NCI-H1694 treated with DMSO at 0.1 percent for 48 hours (cell line): ENCODE results near the gene RGPD4.
A peak's percentile ranks its signal among the peaks of the same experiment; 100 is the strongest.
"Not testable (repeated sequence)": the region's sequence is repeated elsewhere in the genome, so short reads cannot be mapped to it uniquely, and the experiment has no call there.

Experiments used
- DNase-seq: peaks from one replicate; lab custom pipeline; 2025; lab: John Stamatoyannopoulos, UW

The RGPD4 gene

DNA sequence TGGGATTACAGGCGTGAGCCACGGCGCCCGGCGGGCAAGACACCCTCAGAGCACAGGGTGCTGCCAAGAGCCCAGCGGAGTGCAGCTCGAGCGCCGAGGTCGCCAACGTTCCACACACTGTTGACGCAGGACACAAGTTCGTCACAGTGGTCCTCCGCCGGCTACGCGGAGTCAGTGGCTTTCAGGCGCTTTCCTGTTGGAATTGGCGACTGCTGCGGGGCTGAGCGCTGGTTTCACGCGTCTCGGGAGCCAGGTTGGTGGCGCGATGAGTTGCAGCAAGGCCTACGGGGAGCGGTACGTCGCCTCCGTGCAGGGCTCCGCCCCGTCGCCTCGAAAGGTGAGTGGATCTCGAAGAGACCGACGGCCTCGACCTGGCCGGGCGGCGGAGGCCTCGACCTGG lies at the start of gene RGPD4:
Gene RGPD4, plus strand, starts transcription at position 144 of the 400 bp plus-strand sequence. Its CDS starts 122 bp downstream, at position 266.
- not testable (repeated sequence) for DNase-seq

DNA sequence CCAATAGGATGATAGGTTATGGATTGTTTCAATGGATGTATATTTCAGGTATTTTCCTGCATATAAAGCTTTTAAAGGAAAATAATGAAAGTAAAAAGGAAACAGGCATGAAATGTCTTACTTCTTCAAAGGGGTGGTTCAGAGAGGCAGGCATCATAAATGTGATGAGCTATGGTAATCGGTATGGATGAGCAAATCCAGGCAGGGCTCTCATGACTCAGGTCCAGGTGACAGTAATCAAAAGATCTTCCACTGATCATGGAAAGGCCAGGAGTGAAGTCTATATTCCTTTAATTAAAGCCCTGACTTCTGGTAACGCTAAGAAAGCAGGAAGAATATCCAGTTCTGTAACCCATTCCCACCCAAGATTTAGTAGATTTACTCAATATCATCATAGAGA lies 48.7 kb upstream of the RGPD4 start:
- no peak for DNase-seq

DNA sequence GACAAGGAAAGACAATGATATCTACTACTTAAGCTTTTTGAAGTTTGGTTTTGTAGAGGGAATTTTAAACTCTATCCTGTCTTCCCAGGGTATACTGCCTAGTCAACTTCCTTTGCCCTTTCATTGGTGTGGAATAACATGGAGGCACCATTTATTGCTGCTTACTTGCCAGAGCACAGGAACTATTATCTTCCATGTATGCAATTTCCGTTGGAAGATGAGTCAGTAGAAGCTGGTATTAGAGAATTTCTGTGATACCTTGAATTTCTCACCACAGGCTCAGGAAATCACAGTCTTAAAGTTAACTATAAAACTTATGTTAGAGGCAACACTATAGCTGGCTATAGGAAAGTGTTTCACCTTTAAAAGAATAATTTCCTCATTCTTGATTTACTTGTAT lies 40.9 kb upstream of the RGPD4 start:
- no peak for DNase-seq

DNA sequence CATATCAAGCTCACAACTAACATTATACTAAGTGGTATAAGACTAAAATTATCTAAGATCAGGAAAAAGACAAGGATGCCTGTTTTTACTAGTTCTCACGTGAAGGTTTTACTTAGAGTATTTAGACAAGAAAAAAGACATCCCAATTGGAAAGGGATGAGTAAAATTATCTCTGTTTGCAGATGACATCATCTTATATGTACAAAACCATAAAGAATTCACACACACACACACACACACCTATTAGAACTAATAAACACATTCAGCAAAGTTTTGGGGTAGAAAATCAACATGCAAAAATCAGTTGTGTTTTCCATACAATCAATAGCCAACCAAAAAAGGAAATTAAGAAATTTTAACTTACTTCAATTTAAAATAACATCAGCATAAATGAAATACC lies 35.9 kb upstream of the RGPD4 start:
- DNase-seq, result no peak

DNA sequence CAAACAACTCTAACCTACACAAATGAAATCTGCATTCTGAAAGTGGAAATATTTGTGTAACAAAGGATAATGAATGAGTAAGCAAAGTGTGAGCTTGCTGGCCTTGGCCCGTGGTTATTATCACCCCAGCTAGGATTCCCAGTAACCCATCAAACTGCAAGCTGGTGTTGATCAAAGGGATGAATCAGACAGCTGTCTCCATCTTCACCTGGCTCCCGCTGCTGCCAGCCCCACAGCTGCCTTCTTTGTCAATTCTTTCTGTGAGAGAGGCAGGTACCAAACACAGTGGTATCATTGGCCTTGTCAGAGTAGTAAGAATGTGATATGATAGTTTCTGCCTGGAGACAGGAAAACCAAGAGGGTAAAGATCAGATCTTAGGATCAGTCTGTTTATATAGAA lies 25.2 kb upstream of the RGPD4 start:
- no peak for DNase-seq

DNA sequence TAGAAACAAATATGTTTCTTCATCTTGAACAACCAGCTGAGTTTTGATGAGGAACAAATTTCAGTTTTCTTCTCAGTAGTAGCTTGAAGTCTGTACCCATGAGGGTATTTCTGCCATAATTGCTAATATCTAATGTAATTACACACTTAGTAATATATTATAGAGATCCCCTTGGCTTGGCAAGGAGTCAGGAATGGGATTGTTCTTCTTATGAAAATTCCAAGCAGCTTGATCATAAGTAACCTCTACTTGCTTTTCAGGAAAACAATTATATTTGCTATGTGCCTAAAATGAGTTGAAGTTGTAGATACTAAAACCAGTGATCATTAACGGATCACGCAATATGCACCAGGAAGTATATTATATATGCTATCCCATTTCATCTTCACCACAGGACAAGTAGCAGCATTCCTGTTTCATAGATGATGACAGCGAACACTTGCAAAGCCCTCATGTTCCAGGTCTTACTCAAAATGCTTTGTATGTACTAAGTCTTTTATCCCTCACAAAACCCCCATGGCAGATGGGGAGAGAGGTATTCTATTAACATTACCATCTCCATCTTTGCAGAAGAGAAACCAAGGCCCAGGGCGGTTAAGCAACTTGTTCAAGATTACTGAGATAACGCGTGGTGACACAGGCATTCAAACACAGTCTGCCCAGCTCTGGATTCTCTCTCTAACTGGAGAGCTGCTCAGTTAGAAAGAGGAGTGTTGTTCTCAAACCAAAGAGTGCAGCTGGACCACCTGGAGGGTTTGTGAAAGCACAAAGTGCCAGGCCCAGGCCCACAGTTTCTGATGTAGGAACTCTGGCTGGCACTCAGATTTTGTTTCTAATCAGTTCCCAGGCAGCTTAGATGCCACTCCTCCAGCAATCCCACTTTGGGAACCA lies 21.8 kb upstream of the RGPD4 start:
- DNase-seq, result no peak

DNA sequence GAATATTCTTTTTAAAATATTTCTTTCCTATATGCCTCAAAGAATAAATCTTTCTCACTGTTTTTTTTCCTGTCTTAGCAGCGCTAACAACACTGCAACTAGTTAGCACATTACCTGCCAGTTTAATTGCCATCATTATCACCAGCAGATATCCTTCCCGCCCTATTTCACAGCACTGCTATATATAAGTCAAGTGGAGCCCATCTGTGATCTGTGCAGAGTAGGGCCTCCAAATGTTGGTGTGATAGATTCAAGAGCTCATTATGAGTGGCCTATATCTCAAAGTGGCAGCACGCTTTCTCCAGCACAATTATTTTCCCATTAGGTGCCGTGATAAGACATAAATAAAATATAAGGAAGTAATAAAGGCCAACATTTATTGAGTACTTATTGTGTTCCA lies 19.8 kb upstream of the RGPD4 start:
- no peak for DNase-seq

DNA sequence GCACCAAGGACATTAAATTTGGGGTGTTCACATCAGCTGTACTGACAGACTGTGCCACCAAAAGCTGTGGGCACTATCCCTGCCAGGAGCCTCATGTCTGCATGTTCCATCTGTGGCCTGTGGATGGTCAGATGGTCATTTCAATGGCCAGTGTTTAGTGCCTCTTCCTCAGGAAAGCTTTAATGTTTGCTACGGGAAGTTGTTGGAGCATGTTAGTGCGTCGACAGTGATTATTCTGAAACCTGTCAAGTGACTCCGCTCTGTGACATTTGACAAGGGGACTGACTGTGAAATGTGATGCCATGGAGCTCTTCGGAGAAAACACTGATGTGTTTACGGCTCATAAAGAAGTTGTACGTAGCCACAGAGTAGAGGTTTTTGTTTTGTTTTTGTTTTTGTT lies 18.7 kb upstream of the RGPD4 start:
- DNase-seq, result no peak

DNA sequence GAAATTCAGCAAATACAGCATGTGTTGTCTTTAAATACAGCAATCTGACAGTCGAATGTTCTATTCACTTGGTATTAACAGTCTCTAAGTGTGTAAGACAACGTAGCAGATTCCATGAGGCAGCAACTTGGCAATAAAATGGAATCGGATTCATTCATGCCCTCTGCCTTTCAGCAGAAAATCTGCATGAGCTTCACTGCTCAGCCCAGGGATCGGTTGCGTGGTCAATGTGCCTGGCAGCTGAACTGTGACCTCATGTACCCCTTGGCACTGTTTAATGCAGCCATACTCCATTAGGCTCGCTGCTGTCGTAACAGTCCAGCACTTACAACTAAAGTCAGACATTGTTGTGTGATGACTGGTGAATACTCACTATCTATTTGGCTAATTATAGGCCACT lies 17.7 kb upstream of the RGPD4 start:
- DNase-seq, result no peak

DNA sequence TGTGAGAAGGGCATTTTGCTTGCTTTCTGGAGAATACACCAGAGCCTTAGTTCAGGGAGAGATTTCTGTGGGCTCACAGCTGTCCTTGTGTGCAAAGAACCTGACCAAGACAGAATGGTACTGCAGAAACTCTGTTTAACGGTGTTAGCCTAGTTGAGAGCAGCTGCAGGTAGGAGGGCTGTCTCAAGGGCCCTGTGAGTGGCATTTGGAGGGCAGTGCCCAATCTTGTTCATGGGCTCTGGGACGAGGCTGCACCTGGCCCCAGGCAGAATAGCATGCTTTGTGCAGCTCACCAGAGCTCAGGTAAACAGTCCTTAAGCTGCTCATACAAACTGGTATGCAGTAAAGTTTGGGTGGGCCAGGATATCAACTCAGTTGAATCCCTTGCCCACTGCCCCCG lies 16.9 kb upstream of the RGPD4 start:
- DNase-seq, result no peak

DNA sequence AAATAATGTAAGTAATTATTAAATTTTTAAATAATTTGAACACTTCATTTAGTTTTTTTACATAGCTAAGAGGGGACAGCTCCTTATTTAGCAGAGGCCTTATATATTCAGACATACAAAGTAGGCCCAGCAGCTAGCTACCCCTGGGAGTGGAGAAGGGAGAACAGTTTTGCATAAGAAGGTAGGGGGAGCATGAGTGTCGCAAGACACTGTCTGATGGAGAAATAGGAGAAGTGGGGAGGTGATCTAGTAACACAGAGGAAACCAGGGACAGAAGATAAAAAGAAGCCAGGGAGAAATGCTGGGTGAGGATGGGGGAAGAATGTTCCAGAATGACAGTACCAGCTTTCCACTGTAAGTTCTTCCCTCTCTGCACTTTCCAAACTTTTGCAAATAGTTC lies 16.0 kb upstream of the RGPD4 start:
- DNase-seq, result no peak

DNA sequence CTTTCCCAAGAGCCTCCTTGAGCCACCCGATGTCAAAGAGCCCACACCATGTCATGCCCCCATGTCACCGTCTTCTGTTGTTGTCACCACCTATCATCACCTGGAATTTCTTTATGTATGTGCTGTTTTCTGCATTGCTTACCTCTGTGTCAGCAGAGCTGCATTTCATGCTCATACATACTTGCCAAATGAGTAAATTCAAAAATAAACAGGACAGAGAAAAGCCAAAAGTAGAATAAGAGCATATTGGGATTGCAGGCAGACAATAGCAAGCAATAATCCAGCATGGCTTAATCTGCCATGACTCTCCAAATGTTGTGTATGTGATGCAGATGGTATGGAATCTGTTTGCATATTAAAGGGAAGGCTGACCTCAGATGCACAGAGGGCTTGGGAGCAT lies 15.3 kb upstream of the RGPD4 start:
- peak; percentile 31 for DNase-seq

DNA sequence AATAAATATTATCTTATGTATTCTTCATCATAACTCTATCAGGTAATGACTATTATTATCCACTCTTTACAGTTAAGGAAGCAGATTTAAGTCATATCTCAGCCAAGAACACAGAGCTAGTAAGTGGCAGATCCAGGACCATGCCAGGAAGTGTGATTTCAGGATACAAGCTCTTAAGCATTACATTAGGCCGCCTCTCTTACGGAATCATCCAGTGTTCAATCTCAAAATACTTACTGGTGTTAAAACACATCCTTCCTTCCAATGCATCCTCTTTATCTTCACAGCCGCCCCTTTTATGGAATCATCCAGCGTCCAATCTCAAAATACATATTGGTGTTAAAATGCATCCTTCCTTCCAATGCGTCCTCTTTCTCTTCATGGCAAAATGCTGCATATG lies 14.7 kb upstream of the RGPD4 start:
- DNase-seq, result no peak

DNA sequence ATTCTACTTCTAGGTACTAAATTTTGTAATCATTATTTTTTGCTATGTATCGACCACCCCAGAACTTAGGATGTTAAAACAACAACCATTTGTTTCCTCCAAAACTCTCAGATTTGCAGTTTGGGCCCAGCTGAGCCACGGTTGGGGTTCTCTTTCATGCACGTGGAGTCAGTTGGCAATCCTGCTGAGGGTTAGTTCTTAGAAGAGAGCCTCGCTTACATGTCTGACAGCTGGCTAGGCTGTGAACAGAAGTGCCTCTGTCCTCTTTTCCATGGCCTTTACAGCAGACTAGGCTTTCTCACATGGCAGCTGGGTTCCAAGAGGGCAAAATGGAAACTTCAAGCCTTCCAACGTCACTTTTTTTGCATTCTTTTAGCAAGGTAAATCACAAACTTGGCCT lies 9.3 kb upstream of the RGPD4 start:
- no peak for DNase-seq

DNA sequence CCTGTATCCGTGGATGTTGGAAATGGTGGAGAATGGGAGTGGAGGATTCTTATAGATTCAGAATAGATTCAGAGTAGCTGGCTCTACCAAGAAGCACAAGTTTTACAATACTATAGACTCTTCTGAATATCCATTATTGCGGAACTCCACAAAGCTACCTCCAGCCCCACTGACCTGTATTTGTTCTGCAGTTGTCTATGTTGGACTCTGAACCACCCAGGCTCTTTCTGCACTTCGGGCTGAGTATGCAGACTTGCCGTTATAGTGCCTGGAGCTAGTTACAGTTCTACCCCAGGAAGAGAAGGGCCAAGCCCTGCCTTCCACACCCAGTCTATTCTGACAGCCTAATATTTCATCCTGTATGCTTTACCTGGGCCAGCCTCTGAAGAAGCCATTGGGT lies 4.4 kb upstream of the RGPD4 start:
- no peak for DNase-seq

DNA sequence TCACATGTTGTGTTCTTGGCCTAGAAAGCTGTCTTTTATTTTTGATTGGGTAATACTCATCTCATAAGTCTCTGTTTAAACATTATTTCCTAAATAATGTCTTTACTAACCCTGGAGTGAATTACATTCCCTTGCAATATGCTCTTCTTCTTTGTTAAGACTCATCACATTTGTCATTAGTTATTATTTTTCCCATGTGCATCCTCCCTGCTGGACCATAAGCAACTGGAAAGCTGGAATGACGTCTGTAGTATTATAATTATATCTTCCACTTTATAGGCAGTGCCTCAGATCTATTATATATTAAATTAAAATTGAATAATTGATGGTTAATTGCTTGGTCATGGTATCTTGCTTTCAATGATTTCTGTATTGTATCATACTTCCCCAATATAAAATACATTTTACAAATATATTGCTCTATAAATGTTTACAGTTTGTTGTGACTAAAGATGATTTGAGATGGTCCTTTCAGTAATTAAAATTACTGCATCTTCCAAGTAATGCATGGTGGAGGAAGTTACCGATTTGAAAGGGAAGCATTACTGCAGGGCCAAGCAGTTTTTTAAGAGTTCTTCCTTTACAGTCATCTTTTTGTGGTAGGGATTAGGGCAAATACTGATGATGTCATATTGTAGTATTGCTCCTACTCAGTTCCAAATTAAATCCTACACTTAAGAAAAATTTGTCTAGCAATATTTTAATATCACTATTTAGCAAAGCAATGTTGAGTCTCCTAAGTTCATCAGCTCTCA lies 2.1 kb upstream of the RGPD4 start:
- DNase-seq, result no peak

DNA sequence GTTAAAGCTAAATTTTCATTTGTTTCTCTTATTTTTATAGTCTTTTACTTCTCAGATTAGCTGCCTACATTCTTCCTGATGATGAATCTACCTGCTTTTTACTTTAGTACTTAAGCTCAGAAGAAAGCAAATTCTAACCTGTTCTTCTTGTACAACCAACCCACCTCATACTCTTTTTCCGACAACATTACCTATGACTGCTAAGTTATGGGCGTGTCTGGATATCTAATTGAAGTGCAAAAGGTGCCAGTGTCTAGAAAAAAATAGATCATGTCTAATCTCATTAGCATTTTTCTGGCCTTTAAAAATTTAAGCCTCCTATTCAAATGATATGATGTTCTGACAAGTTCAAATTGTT lies 1.5 kb upstream of the RGPD4 start:
- DNase-seq, result no peak

DNA sequence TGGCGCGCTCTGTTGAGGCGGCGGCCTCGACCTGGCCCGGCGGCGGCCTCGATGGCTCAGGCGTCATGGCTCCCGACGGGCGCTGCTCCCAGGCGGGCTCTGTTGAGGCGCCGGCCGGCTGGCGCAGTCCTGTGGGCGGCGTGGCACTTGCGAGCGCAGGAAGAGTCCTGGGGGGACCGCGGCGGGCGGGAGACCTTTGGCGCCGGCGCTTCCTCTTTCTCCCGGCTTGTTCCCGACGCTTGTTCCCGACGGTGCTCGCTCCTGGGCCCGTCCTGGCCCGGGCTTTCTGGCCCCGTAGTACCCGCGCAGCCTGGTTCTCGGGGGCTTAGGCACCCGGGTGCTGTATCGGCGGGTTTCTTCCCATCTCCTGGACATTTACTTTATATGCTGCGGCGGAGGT lies 2.8 kb downstream of the RGPD4 start:
- not testable (repeated sequence) for DNase-seq

DNA sequence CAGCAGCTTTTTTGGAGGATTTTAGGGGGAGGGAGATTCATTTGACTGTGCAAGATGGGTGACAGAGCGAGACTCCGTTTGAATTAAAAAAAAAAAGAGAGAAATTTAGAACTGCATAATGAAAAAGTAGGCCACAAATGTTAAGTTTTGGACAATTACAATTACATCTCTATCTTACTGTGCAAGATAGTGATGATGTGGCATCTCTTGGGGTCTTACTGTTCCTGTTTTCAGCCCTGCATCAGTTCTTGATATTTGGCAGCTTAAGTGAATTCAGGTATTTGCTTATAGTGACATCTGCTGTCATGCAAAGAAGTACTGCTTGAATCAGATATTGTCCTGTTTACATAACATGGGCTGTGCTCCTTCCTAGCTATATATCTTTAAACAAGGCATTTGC lies 6.5 kb downstream of the RGPD4 start:
- DNase-seq, result not testable (repeated sequence)

DNA sequence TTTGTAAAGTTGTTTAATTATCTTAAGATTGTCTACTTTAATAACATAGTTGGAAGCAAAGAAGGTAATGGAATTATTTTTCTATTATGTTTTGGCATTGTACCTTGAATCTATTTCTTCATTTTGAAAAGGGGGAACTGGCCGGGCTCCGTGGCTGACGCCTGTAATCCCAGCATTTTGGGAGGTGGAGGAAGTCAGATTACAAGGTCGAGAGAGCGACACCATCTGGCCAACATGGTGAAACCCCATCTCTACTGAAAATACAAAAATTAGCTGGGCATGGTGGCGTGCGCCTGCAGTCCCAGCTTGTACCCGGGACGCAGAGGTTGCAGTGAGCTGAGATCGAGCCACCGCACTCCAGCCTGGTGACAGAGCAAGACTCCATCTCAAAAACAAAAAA lies 6.9 kb downstream of the RGPD4 start:
- DNase-seq, result not testable (repeated sequence)

DNA sequence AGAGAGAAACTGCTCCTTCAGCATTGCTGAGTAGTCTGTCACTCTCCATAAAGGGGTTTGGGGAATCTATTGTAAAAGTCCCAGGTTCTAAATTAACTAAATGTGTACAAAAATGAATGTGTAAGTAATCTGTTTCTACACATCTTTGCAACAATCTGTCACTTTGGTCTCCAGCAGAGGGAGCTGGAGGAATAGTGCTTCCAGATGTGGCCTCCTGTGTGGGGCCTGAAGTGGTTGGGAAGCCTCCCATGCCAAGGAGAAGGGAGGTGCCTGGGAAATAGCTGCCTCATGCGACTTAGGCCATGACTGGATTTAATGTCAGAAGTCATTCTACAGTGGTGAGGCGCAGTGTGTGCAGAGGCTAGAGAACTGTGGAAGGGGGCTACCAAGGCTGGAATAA lies 89.4 kb downstream of the RGPD4 start:
- DNase-seq, result not testable (repeated sequence)

DNA sequence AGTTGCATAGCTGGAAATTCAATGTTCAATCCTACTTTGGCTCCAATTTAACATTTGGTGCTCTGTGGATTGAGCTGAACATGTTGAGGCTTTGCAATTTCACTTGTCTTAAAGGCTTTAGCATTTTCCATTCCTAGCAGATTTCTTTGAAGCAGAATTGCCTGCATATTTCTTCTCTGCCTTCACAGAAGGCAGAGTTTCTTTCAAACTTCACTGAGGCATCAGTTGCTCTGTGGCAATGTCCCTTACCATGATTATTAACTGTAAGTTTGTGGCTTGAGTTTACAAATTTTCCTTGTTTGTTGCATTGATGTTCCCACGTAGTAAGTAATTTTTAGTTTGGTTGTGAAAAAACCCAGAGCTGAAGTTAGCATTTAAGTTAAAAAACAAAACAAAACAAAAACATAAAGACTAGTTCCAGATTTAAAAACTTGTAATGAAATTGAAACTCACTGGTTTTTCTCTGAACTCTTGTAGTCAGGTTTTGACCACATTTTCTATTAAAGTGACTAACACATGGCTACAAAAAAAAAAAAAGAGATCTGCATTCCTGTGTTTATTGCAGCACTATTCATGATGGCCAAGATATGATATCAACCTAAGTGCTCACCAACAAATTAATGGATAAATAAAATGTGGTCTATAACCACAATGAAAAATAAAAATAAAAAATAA lies 90.1 kb downstream of the RGPD4 start:
- not testable (repeated sequence) for DNase-seq

DNA sequence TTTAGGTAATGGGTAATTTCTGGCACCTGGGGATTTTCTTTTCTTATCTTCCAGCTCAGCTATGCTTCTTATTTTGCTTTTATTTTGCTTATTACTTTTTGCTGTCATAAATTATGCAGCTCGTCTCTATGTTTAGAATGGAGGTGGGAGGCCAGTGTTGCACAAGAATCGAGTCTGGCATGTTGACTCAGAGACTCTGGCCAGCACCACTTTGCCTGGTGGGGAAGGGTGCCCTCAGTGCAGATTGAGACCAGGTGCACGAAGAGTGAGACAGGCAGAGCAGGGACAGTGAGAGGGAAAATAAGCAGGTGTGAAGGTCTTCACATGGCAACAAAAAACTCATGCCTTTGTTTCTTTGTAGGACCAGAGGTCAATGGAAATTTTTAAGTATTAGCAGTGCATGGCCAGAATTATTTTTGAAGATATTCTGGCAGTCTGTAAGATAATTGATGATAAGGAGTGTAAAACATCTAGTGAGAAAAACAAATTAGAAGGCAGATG lies 100.4 kb downstream of the RGPD4 start:
- no peak for DNase-seq
